Limb (tissue), 2 donors: ENCODE results near the gene SLC10A6.
A peak's percentile ranks its signal among the peaks of the same experiment; 100 is the strongest.
"Not testable (repeated sequence)": the region's sequence is repeated elsewhere in the genome, so short reads cannot be mapped to it uniquely, and the experiment has no call there.

Source experiments
- DNase-seq, 2 donors: peaks; one replicate each; pipeline ENCODE4 v3.0.0-alpha.2; 2016; ENCODE audit errors: extremely low spot score in 2 of 2

Gene SLC10A6

GRCh38 chr4:86848732-86849619, at the start of gene SLC10A6:
Gene SLC10A6 (minus strand): TSS chr4:86849384. CDS start chr4:86849115, 269 bp downstream.
- DNase-seq, result no peak

GRCh38 chr4:86898562-86898961, 49.4 kb upstream of the SLC10A6 start:
- DNase-seq, result no peak

- no peak for DNase-seq
Observed at GRCh38 chr4:86896596-86896995, 47.4 kb upstream of the SLC10A6 start.

GRCh38 chr4:86895692-86896488, 46.7 kb upstream of the SLC10A6 start:
- peak in 1 of 2 donors; percentile 85 for DNase-seq

- no peak for DNase-seq
Observed at GRCh38 chr4:86894455-86894854, 45.3 kb upstream of the SLC10A6 start.

- no peak for DNase-seq
Observed at GRCh38 chr4:86893136-86893535, 44.0 kb upstream of the SLC10A6 start.

GRCh38 chr4:86892636-86892960, 43.4 kb upstream of the SLC10A6 start:
- no peak for DNase-seq

- DNase-seq, result peak; percentile 56 to 84
Observed at GRCh38 chr4:86891762-86892635, 42.8 kb upstream of the SLC10A6 start, which contains the start of gene C4orf36. Gene C4orf36 (minus strand): TSS chr4:86892422. CDS start chr4:86891520, 902 bp downstream.

- DNase-seq, result no peak
Observed at GRCh38 chr4:86890790-86891189, 41.6 kb upstream of the SLC10A6 start.

GRCh38 chr4:86879641-86880040, 30.5 kb upstream of the SLC10A6 start:
- DNase-seq, result no peak

GRCh38 chr4:86878640-86879039, 29.5 kb upstream of the SLC10A6 start:
- DNase-seq, result no peak

GRCh38 chr4:86876894-86877685, 27.9 kb upstream of the SLC10A6 start:
- no peak for DNase-seq

- not testable (repeated sequence) for DNase-seq
Observed at GRCh38 chr4:86875436-86875835, 26.3 kb upstream of the SLC10A6 start.

- no peak for DNase-seq
Observed at GRCh38 chr4:86872135-86872534, 23.0 kb upstream of the SLC10A6 start.

GRCh38 chr4:86870442-86871069, 21.4 kb upstream of the SLC10A6 start:
- no peak for DNase-seq

GRCh38 chr4:86857341-86858052, 8.3 kb upstream of the SLC10A6 start:
- DNase-seq, result no peak

- DNase-seq, result no peak
Observed at GRCh38 chr4:86856896-86857295, 7.7 kb upstream of the SLC10A6 start.

GRCh38 chr4:86855572-86855971, 6.4 kb upstream of the SLC10A6 start:
- no peak for DNase-seq

- DNase-seq, result no peak
Observed at GRCh38 chr4:86853209-86853608, 4.0 kb upstream of the SLC10A6 start.

- DNase-seq, result no peak
Observed at GRCh38 chr4:86848136-86848535, 1.0 kb downstream of the SLC10A6 start.
